ENCODE results near the gene SGCE. TPM values are rescaled to one million over a fixed set of nuclear protein-coding genes. Genes with fewer than 3 reads are reported as not detected.

SGCE gene
- total RNA-seq, 3 donors from 2014 or later = 6.8 to 70.2 (median 6.8) TPM

DNA sequence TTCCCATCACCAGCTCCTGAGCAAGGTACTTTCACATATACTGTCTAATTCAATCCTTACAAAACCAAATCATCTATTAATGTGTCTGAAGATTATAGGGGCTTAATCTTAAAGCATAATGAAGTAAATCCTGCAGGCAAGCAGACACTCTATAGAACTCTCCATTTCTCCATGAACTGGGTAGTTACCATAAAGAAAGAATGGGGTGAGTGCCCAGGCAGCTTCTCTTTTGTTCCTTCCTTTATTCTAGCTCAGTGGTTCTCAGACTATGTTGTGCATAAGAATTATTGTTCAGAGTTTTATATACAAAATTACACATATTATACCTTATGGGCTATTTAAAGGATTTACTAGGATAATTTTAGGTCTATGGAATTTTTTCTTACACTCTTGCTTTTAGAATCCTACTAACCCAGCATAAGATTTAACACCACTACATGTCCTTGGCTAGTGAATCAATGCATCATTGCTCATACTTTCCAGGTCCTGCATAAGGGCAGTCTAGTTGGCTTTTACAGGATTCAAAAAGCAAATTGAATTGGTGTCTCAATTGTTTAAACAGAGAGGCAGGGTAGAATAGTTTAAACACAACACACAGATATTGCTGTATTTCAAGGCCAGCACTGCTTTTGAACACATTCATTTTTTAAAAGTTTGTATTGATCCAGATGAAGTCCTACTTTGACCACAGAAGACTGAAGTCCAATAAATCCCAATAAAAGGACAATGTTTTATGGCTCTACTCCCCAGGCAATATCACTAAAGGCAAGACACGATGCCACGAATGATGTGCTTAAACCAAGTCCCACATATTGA is 12.9 kb downstream of the SGCE start:
- no peak overlapping the region for H3K4me3 ChIP-seq
- intact Hi-C loops (cut with DNase I, micrococcal nuclease) = no loop called here
- H3K36me3 ChIP-seq (ENCODE audit: low read depth) = no peaks in the 10 kb centered on the region
- no peaks in the 10 kb centered on the region for H3K9me3 ChIP-seq
- ATAC-seq (no peak), DNase-seq (no peak)
- H3K4me1 ChIP-seq (ENCODE audit: low read depth) = no peaks in the 10 kb centered on the region
- TF ChIP-seq, protein P1, sequence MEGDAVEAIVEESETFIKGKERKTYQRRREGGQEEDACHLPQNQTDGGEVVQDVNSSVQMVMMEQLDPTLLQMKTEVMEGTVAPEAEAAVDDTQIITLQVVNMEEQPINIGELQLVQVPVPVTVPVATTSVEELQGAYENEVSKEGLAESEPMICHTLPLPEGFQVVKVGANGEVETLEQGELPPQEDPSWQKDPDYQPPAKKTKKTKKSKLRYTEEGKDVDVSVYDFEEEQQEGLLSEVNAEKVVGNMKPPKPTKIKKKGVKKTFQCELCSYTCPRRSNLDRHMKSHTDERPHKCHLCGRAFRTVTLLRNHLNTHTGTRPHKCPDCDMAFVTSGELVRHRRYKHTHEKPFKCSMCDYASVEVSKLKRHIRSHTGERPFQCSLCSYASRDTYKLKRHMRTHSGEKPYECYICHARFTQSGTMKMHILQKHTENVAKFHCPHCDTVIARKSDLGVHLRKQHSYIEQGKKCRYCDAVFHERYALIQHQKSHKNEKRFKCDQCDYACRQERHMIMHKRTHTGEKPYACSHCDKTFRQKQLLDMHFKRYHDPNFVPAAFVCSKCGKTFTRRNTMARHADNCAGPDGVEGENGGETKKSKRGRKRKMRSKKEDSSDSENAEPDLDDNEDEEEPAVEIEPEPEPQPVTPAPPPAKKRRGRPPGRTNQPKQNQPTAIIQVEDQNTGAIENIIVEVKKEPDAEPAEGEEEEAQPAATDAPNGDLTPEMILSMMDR (IDR thresholded peaks at IDR 0.05) = no peak

DNA sequence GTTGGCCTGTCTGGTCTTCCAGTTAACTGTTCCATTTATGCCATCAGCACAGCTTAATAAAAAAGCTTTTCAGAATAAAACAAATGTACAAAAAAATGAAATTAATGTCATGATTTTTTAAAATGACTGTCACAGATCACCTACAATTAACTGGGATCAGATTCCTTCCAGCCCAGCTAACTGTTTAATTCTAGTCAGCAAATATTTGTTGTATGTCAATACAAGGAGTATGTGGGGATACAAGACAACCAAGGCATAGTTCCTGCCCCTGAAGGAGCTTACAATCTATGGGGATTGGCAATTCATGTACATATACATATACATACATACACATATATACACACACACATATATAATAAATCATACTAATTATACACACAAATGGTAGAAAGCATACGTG is 16.5 kb downstream of the SGCE start:
- TF ChIP-seq, protein P1 (IDR thresholded peaks at IDR 0.05) = no peak
- Histone ChIP-seq H3K4me1 (ENCODE audit: low read depth) (no peaks in the 10 kb centered on the region), H3K4me3 (no peak overlapping the region), H3K9me3 (no peaks in the 10 kb centered on the region), H3K36me3 (ENCODE audit: low read depth) (no peaks in the 10 kb centered on the region)
- ATAC-seq (no peak), DNase-seq (no peak)
- intact Hi-C loops (cut with DNase I, micrococcal nuclease) = no loop called here

DNA sequence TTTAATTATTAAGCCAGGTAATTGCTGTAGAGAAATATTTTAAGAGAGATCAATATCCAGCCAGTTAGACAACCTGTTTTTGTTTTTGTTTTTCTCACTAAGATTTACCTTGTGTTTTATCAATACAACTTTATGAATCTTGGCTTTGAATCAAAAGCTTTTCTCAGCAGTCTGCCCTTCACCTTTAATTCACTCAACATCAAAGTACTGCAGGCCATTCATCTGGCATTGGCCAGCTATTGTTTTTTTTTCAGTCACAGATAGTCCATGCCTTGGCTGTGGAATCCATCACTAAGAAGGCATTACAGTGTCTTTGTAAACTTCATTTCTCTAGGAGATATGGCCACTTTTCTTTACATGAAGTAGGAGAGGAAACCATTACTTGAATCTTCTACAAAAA is 20.2 kb downstream of the SGCE start:
- DNase-seq = no peak
- Histone ChIP-seq H3K4me1 (ENCODE audit: low read depth) (no peaks in the 10 kb centered on the region), H3K4me3 (no peak overlapping the region), H3K9me3 (no peaks in the 10 kb centered on the region), H3K36me3 (ENCODE audit: low read depth) (no peaks in the 10 kb centered on the region)
- no peak for ATAC-seq
- intact Hi-C loops (cut with DNase I, micrococcal nuclease) = no loop called here
- TF ChIP-seq, protein P1 (IDR thresholded peaks at IDR 0.05) = no peak

DNA sequence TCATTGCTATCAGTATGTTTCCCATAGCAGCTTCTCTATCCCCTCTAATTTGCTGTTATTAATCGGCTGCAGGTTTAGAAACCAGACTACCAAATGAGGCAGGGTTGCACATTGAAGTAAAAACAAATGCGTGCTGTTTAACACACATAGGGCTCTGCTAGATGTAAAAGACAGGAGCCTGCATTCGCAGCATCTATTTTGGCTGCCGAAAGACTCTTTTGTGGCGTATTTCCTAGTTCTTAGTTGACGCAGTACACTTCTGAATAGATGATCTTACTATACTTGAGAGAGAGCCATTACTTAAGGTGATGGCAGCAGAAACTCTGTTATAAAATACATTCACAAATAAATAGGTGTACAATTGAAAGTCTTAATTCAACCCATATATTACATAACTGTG is 21.4 kb downstream of the SGCE start:
- Histone ChIP-seq H3K9me3 (no peaks in the 10 kb centered on the region), H3K4me1 (ENCODE audit: low read depth) (no peaks in the 10 kb centered on the region), H3K4me3 (no peak overlapping the region), H3K36me3 (ENCODE audit: low read depth) (no peaks in the 10 kb centered on the region)
- ATAC-seq (no peak), DNase-seq (no peak)
- TF ChIP-seq, protein P1 (IDR thresholded peaks at IDR 0.05) = no peak
- intact Hi-C loops (cut with DNase I, micrococcal nuclease) = no loop called here

DNA sequence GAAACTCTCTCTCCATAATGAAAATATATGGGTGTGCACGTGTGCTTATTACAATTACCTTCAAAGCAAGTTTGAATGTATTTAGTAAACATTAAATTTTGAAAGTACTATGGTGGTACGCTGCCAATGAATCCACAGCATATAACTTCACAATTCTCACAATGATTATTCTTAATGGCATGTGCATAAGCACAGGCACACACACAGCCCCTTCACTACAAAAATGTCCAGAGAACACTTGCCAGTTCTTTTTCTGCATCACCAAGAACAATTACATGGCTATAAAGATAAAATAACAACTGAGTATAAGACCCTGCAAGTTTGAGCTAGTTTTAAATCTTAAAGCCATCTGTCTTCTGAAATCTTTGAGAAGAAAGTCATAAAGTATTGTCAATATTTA is 22.2 kb downstream of the SGCE start:
- TF ChIP-seq, protein P1 (IDR thresholded peaks at IDR 0.05) = no peak
- H3K36me3 ChIP-seq (ENCODE audit: low read depth) = no peaks in the 10 kb centered on the region
- no peak overlapping the region for H3K4me3 ChIP-seq
- no peaks in the 10 kb centered on the region for H3K4me1 ChIP-seq (ENCODE audit: low read depth)
- intact Hi-C loops (cut with DNase I, micrococcal nuclease) = no loop called here
- ATAC-seq (no peak), DNase-seq (no peak)
- no peaks in the 10 kb centered on the region for H3K9me3 ChIP-seq

DNA sequence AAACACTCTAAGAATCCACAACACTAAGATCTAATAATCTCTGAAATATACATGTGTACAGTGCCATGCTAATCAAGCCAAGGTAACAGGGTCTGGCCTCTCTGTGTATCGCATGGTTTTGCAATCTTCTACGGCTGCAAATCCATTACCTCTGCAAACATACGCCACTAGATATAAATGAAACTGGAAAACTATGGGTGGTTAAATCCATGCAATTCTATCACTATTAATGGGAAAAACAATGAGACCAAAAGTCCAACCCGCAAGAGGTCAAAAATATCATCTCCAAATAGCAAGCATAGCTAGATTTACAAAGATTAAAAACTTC is 23.0 kb downstream of the SGCE start:
- DNase-seq = no peak
- intact Hi-C loops (cut with DNase I, micrococcal nuclease) = no loop called here
- no peak for ATAC-seq

More for the DNA sequence above, 23.0 kb downstream of the SGCE start:
- TF ChIP-seq, protein P1 (IDR thresholded peaks at IDR 0.05) = no peak
- no peaks in the 10 kb centered on the region for H3K36me3 ChIP-seq (ENCODE audit: low read depth)
- H3K9me3 ChIP-seq = no peaks in the 10 kb centered on the region
- H3K4me3 ChIP-seq = no peak overlapping the region
- H3K4me1 ChIP-seq (ENCODE audit: low read depth) = no peaks in the 10 kb centered on the region

All from mucosa of descending colon (tissue), 3 donors.